Prostate gland (tissue), 2 donors: Measurements from ENCODE around the gene CNTRL. TPM values are rescaled to one million over a fixed set of nuclear protein-coding genes. Genes with fewer than 3 reads are reported as not detected.

Source experiments
- DNase-seq: peaks from one replicate; pipeline ENCODE4 v3.0.0-alpha.2; 2019; ENCODE audit warnings: low spot score
- H3K27ac ChIP-seq, 2 donors: fragments of 200-600 bp; sonication (generic); 2 replicates each; pipeline ENCODE4 v1.5.1; 2017 to 2019
- H3K27me3 ChIP-seq: fragments of 200-600 bp; sonication (generic); replicated peaks from 2 replicates; pipeline ENCODE4 v1.5.1; 2019; ENCODE audit not compliant: insufficient read depth
- H3K36me3 ChIP-seq, 2 donors: fragments of 200-600 bp; sonication (generic); 1 replicate in 1 of 2; 2 replicates in 1 of 2; pipeline versions ENCODE4 v1.5.1 to v1.8.1; 2017 to 2019
- H3K4me1 ChIP-seq: fragments of 200-600 bp; sonication (generic); replicated peaks from 2 replicates; pipeline ENCODE4 v1.5.1; 2019
- H3K4me3 ChIP-seq, 2 donors: fragments of 200-600 bp; sonication (generic); 2 replicates each; pipeline ENCODE4 v1.5.1; 2017 to 2019
- H3K9me3 ChIP-seq: fragments of 200-600 bp; sonication (generic); 2 replicates; pipeline ENCODE4 v1.5.1; 2017
- CTCF ChIP-seq, 4 experiments: fragments of 200-600 bp in 2 of 4; fragments of 450-650 bp in 2 of 4; sonication (generic) in 2 of 4; IDR thresholded peaks; 1 replicate in 3 of 4; 2 replicates in 1 of 4; pipeline ENCODE4 v1.5.1; 2016 to 2019; ENCODE audit warnings: antibody characterized with exemption in 4 of 4, mild to moderate bottlenecking in 2 of 4, moderate library complexity in 2 of 4
- POLR2A ChIP-seq: fragments of 450-650 bp; IDR thresholded peaks from one replicate; pipeline ENCODE4 v1.6.1; 2016; ENCODE audit warnings: antibody characterized with exemption, mild to moderate bottlenecking
- POLR2AphosphoS5 ChIP-seq: sonication (generic); formaldehyde crosslinking; IDR thresholded peaks from one replicate; pipeline ENCODE4 v1.6.1; 2017; ENCODE audit warnings: antibody characterized with exemption
- WGBS: methylation state at CpG from one replicate; pipeline ENCODE4 v1.1.5; 2018; 5-methylcytosine and 5-hydroxymethylcytosine counted together
- intact Hi-C: fragments of 100-400 bp; cut with DNase I; formaldehyde crosslinking; loops from one replicate; pipeline ENCODE4 v1.14.2; 2022
- total RNA-seq, 2 donors: library from RNA; depleted of rRNA; stranded (reverse); fragments of >200 nt; gene quantifications; one replicate each; pipeline ENCODE4 v1.1.0, GENCODE V29; 2016

CNTRL gene
- total RNA-seq, 2 donors from 2014 or later = 10.3 to 21.9 TPM

DNA sequence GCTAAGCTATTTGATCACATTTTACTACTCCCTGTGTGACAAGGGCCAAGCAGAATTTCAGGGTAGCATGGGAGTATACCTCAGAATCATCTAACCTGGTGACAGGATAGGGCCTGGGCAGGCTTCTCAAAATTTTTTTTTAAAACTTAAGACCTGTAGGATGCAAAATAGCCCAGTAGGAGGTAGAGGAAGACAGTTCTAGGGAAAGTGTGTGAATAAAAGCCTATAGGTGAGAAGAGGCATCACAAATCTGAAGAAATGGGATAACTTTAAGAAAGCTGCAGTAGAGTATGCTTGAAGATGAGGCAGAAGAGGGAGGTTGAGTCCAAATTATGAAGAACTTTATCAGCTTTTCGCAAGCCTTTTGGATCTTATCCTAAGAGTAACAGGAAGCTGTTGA lies 32.3 kb downstream of the CNTRL start:
- no peaks in the 10 kb centered on the region for H3K36me3 ChIP-seq
- H3K4me3 ChIP-seq = no peak overlapping the region
- H3K9me3 ChIP-seq = no peaks in the 10 kb centered on the region
- intact Hi-C loops = no loop called here
- no peak overlapping the region for H3K27ac ChIP-seq
- no peaks in the 10 kb centered on the region for H3K27me3 ChIP-seq
- TF ChIP-seq POLR2AphosphoS5 (no peak), CTCF (IDR thresholded peaks at IDR 0.05) (peak in 1 of 4 experiments; percentile 33), POLR2A (no peak)
- 90% methylated on average over 1 of the region's 1 CpG for WGBS
- no peak for DNase-seq
- H3K4me1 ChIP-seq = no peaks in the 10 kb centered on the region

- TF ChIP-seq POLR2A (no peak), CTCF (IDR thresholded peaks at IDR 0.05) (no peak), POLR2AphosphoS5 (no peak)
- no peak overlapping the region for H3K27ac ChIP-seq
- WGBS = 89% methylated on average over 1 of the region's 1 CpG
- H3K4me1 ChIP-seq = no peaks in the 10 kb centered on the region
- no peaks in the 10 kb centered on the region for H3K36me3 ChIP-seq
- no peak overlapping the region for H3K4me3 ChIP-seq
- intact Hi-C loops = no loop called here
- no peaks in the 10 kb centered on the region for H3K27me3 ChIP-seq
- DNase-seq = no peak
- no peaks in the 10 kb centered on the region for H3K9me3 ChIP-seq
These were observed 33.1 kb downstream of the CNTRL start for GRCh38 chr9:121107881-121108280.

GRCh38 chr9:121115466-121115865 lies 40.7 kb downstream of the CNTRL start:
- H3K9me3 ChIP-seq = no peaks in the 10 kb centered on the region
- intact Hi-C loops = no loop called here
- no peaks in the 10 kb centered on the region for H3K27me3 ChIP-seq
- H3K4me1 ChIP-seq = no peaks in the 10 kb centered on the region
- H3K4me3 ChIP-seq = no peak overlapping the region
- no peak for TF ChIP-seq CTCF (IDR thresholded peaks at IDR 0.05)
- no peak for TF ChIP-seq POLR2A
- no peak for TF ChIP-seq POLR2AphosphoS5
- DNase-seq = no peak
- no peak overlapping the region for H3K27ac ChIP-seq
- no peaks in the 10 kb centered on the region for H3K36me3 ChIP-seq
- WGBS = 94% methylated on average over 1 of the region's 1 CpG

DNA sequence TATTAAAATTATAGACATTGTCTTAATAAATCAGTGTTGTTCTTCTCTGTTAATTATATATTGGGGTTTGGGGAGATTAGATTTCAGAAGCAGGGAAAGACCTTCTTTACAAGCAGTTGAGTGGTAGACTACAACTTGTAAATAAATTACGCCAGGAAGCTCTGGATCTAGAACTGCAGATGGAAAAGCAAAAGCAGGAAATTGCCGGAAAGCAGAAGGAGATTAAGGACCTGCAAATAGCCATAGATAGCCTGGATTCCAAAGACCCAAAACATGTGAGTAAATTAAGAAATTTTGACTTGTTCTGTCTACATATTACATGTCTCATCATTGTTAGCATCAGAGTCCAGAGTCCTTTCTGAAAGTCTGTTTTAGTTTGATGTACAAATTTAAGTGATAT lies 43.5 kb downstream of the CNTRL start:
- no peaks in the 10 kb centered on the region for H3K27me3 ChIP-seq
- intact Hi-C loops = no loop called here

More for the DNA sequence above, 43.5 kb downstream of the CNTRL start:
- Histone ChIP-seq H3K36me3 (no peaks in the 10 kb centered on the region), H3K9me3 (no peaks in the 10 kb centered on the region), H3K27ac (no peak overlapping the region), H3K4me3 (no peak overlapping the region), H3K4me1 (no peaks in the 10 kb centered on the region)
- 90% methylated on average over 2 of the region's 2 CpGs for WGBS
- DNase-seq = no peak
- TF ChIP-seq POLR2AphosphoS5 (no peak), POLR2A (no peak), CTCF (IDR thresholded peaks at IDR 0.05) (no peak)
